ENCODE results near the gene ITGA6. TPM values are rescaled to one million over a fixed set of nuclear protein-coding genes. Genes with fewer than 3 reads are reported as not detected.
A peak's percentile ranks its signal among the peaks of the same experiment; 100 is the strongest.

ITGA6 gene
- total and polyA plus RNA-seq, 4 donors, result 13.2 to 105 (median 51.9) TPM

GRCh38 chr2:172460780-172461201 lies 33.4 kb downstream of the ITGA6 start:
- DNase-seq, result no peak
- H3K9ac ChIP-seq (ENCODE audit: insufficient read depth in 1 of 2, low read length in 2 of 2), result no peak overlapping the region
- H3K27ac ChIP-seq (ENCODE audit: low read depth in 1 of 2, low read length in 1 of 2), result no peak overlapping the region
- H3K4me1 ChIP-seq (ENCODE audit: control insufficient read depth in 5 of 5, insufficient read depth in 5 of 5, low read length in 5 of 5), result peaks cover 0 to 21% (median 4%) of the 10 kb centered on the region in 5 donors
- ATAC-seq (ENCODE audit: insufficient read depth, low FRiP score), result no peak
- peaks cover 0 to 14% (median 7%) of the 10 kb centered on the region in 3 donors for H3K27me3 ChIP-seq (ENCODE audit: control insufficient read depth in 3 of 3, insufficient read depth in 3 of 3, low read length in 2 of 3)
- 22 to 56% methylated on average over 1 of the region's 1 CpG for WGBS, 2 donors
- peaks cover 0 to 2% (median 0%) of the 10 kb centered on the region in 4 donors for H3K9me3 ChIP-seq (ENCODE audit: control insufficient read depth in 4 of 4, insufficient read depth in 3 of 4, low read length in 3 of 4)
- no peak overlapping the region for H3K4me3 ChIP-seq
- H3K36me3 ChIP-seq (ENCODE audit: control insufficient read depth in 4 of 4, insufficient read depth in 4 of 4, low read length in 4 of 4), result no peaks in the 10 kb centered on the region
- TF ChIP-seq CTCF (IDR thresholded peaks at IDR 0.05; ENCODE audit: control extremely low read depth, extremely low read depth), result no peak

GRCh38 chr2:172461591-172462372 lies 34.4 kb downstream of the ITGA6 start:
- H3K27ac ChIP-seq (ENCODE audit: low read depth in 1 of 2, low read length in 1 of 2), result peak overlapping the region in 1 of 2 donors; percentile 43
- peaks cover 0 to 14% (median 3%) of the 10 kb centered on the region in 5 donors for H3K4me1 ChIP-seq (ENCODE audit: control insufficient read depth in 5 of 5, insufficient read depth in 5 of 5, low read length in 5 of 5)
- H3K27me3 ChIP-seq (ENCODE audit: control insufficient read depth in 3 of 3, insufficient read depth in 3 of 3, low read length in 2 of 3), result peaks cover 0 to 14% (median 7%) of the 10 kb centered on the region in 3 donors
- 15 to 19% methylated on average over 11 of the region's 11 CpGs for WGBS, 2 donors
- H3K4me3 ChIP-seq, result no peak overlapping the region
- peak; percentile 73 for TF ChIP-seq CTCF (IDR thresholded peaks at IDR 0.05; ENCODE audit: control extremely low read depth, extremely low read depth)
- H3K36me3 ChIP-seq (ENCODE audit: control insufficient read depth in 4 of 4, insufficient read depth in 4 of 4, low read length in 4 of 4), result no peaks in the 10 kb centered on the region
- no peaks in the 10 kb centered on the region for H3K9me3 ChIP-seq (ENCODE audit: control insufficient read depth in 4 of 4, insufficient read depth in 3 of 4, low read length in 3 of 4)
- DNase-seq, result peak; percentile 44 to 55 (median 53)
- no peak overlapping the region for H3K9ac ChIP-seq (ENCODE audit: insufficient read depth in 1 of 2, low read length in 2 of 2)
- no peak for ATAC-seq (ENCODE audit: insufficient read depth, low FRiP score)

DNA sequence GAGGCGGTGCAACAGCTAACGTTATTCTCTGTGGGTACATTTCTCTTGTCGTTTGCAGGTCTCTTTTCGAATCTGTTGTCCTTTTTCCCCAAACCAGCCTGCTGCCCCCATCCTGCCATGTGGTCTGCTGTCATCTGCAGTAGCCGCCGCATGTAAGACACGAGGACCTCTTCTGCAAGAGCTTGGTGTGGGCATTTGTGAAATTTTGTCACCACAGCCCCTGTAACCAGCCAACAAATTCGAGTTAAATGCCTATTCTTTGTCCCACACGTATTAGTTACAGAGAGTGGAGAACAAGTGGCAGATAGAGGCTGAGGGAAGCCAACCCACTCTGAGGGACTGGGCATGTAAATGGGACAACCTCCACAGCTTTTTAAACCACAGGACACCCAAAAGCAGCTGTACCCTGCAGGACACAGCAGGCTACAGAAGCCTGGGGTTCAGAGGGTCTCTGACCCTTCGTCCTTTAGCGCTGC lies 35.0 kb downstream of the ITGA6 start:
- DNase-seq, result no peak
- no peak overlapping the region for H3K27ac ChIP-seq (ENCODE audit: low read depth in 1 of 2, low read length in 1 of 2)
- WGBS, 2 donors, result 32 to 41% methylated on average over 11 of the region's 11 CpGs
- no peak for TF ChIP-seq CTCF (IDR thresholded peaks at IDR 0.05; ENCODE audit: control extremely low read depth, extremely low read depth)
- peaks cover 0 to 14% (median 7%) of the 10 kb centered on the region in 3 donors for H3K27me3 ChIP-seq (ENCODE audit: control insufficient read depth in 3 of 3, insufficient read depth in 3 of 3, low read length in 2 of 3)
- H3K4me1 ChIP-seq (ENCODE audit: control insufficient read depth in 5 of 5, insufficient read depth in 5 of 5, low read length in 5 of 5), result peaks cover 0 to 14% (median 3%) of the 10 kb centered on the region in 5 donors
- no peaks in the 10 kb centered on the region for H3K9me3 ChIP-seq (ENCODE audit: control insufficient read depth in 4 of 4, insufficient read depth in 3 of 4, low read length in 3 of 4)
- H3K4me3 ChIP-seq, result no peak overlapping the region
- no peak for ATAC-seq (ENCODE audit: insufficient read depth, low FRiP score)
- H3K36me3 ChIP-seq (ENCODE audit: control insufficient read depth in 4 of 4, insufficient read depth in 4 of 4, low read length in 4 of 4), result peaks cover 0 to 1% (median 0%) of the 10 kb centered on the region in 4 donors
- H3K9ac ChIP-seq (ENCODE audit: insufficient read depth in 1 of 2, low read length in 2 of 2), result no peak overlapping the region
